ENCODE measurements around the gene SLC12A8.

- TF ChIP-seq, protein P1, sequence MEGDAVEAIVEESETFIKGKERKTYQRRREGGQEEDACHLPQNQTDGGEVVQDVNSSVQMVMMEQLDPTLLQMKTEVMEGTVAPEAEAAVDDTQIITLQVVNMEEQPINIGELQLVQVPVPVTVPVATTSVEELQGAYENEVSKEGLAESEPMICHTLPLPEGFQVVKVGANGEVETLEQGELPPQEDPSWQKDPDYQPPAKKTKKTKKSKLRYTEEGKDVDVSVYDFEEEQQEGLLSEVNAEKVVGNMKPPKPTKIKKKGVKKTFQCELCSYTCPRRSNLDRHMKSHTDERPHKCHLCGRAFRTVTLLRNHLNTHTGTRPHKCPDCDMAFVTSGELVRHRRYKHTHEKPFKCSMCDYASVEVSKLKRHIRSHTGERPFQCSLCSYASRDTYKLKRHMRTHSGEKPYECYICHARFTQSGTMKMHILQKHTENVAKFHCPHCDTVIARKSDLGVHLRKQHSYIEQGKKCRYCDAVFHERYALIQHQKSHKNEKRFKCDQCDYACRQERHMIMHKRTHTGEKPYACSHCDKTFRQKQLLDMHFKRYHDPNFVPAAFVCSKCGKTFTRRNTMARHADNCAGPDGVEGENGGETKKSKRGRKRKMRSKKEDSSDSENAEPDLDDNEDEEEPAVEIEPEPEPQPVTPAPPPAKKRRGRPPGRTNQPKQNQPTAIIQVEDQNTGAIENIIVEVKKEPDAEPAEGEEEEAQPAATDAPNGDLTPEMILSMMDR (IDR thresholded peaks at IDR 0.05) = no peak
- TF ChIP-seq EZH2 (IDR thresholded peaks at IDR 0.05; ENCODE audit: borderline replicate concordance, insufficient read depth, low read depth, low read length, poor library complexity, severe bottlenecking) = no peak
Measured at GRCh38 chr3:125045194-125045593, 167.4 kb downstream of the SLC12A8 start.

Data from B cell (primary cell).